ENCODE measurements around the gene PARD3. TPM values are rescaled to one million over a fixed set of nuclear protein-coding genes. Genes with fewer than 3 reads are reported as not detected.

The PARD3 gene
- total RNA-seq, 2 donors from 2014 or later: 32.0 to 61.9 TPM

DNA sequence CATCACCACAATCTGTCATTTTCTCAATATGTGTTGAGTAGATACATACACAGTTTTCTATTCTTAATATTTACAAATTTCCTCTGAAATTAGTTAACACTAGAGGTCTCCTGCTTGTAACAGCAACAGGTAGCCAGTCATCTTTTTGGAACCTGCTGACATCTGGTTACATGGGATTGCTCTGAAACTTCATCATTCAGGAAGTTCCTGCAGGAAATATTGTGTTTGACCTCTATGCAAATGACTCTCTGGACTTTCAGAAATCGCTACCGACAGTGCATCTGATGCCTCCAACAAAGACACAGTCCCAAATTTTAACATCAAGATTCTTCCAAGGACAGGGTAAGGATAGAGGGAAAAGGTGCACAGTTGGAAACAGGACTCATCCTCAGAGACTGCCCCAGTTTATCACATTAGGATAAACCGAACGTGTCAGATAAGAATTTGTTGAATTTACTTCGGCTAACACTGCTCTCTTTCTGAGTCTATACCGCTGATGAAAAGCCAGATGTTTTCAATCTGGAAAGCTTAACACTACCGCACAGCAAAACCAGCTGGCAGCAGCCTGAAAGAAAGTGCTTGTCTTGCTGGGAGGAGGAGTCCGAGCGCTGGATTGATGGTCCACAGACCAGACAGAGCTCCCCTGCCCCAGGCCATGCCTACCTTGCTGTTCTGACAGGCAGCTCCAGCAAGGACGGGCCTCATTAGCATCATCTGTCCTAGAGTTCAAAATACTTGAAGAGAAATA, 633.4 kb downstream of the PARD3 start:
- Histone ChIP-seq H3K9me3 (no peaks in the 10 kb centered on the region), H3K4me3 (no peak overlapping the region), H3K36me3 (no peaks in the 10 kb centered on the region), H3K27me3 (replicated peaks; ENCODE audit: insufficient read depth) (no peaks in the 10 kb centered on the region), H3K27ac (no peak overlapping the region), H3K4me1 (replicated peaks) (peaks cover 3% of the 10 kb centered on the region)
- intact Hi-C loops (cut with DNase I): no loop called here
- TF ChIP-seq CTCF (IDR thresholded peaks at IDR 0.05): no peak
- TF ChIP-seq POLR2AphosphoS5 (IDR thresholded peaks at IDR 0.05): no peak
- no peak for TF ChIP-seq POLR2A (IDR thresholded peaks at IDR 0.05)
- 73% methylated on average over 10 of the region's 10 CpGs for WGBS
- no peak for DNase-seq (ENCODE audit: low spot score)

DNA sequence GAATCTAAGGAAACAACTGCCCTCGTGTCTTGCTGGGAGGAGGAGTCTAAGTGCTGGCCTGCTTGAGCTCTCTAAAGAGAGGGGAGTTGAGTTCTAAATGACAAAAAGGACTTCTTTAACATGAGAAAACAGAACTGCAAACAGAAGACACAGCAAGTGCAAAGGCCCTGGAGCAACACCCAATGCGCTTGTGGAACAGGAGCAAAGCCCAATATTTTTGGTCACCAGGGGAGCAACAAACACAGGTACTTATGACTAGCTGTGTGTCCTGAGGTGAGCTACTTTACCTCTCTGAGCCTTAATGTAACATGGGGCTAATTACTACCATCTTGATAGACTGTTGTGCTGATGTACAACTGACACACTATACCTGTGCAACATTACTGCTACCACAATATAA, 634.3 kb downstream of the PARD3 start:
- Histone ChIP-seq H3K36me3 (no peaks in the 10 kb centered on the region), H3K4me3 (no peak overlapping the region), H3K27me3 (replicated peaks; ENCODE audit: insufficient read depth) (no peaks in the 10 kb centered on the region), H3K4me1 (replicated peaks) (peaks cover 3% of the 10 kb centered on the region), H3K27ac (no peak overlapping the region), H3K9me3 (no peaks in the 10 kb centered on the region)
- DNase-seq (ENCODE audit: low spot score): no peak
- intact Hi-C loops (cut with DNase I): no loop called here
- no peak for TF ChIP-seq POLR2AphosphoS5 (IDR thresholded peaks at IDR 0.05)
- TF ChIP-seq POLR2A (IDR thresholded peaks at IDR 0.05): no peak
- TF ChIP-seq CTCF (IDR thresholded peaks at IDR 0.05): no peak
- WGBS: 93% methylated on average over 2 of the region's 2 CpGs

DNA sequence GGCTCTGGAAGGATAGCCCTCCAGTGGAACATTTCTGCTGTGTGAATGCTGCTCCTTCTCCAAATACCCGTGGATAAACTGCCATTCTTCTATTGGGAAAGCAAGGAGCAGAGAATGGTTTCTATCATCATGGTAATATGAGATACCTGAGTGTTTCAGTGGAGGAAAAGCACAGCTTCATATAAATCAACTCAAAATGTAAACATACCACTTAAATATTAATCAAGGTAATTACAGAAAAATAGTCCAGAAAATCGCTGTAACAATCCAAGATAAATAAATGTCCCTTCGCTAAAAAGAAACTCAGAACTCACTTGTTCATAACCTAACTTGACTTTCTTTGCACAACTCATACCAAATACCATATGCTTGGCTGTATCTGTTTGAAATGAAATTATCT, 635.8 kb downstream of the PARD3 start:
- DNase-seq (ENCODE audit: low spot score): no peak
- WGBS: 47% methylated on average over 3 of the region's 3 CpGs
- Histone ChIP-seq H3K27me3 (replicated peaks; ENCODE audit: insufficient read depth) (no peaks in the 10 kb centered on the region), H3K4me1 (replicated peaks) (peaks cover 3% of the 10 kb centered on the region), H3K27ac (no peak overlapping the region), H3K4me3 (no peak overlapping the region), H3K36me3 (no peaks in the 10 kb centered on the region), H3K9me3 (no peaks in the 10 kb centered on the region)
- intact Hi-C loops (cut with DNase I): no loop called here
- TF ChIP-seq CTCF (IDR thresholded peaks at IDR 0.05) (no peak), POLR2A (IDR thresholded peaks at IDR 0.05) (no peak), POLR2AphosphoS5 (IDR thresholded peaks at IDR 0.05) (no peak)

DNA sequence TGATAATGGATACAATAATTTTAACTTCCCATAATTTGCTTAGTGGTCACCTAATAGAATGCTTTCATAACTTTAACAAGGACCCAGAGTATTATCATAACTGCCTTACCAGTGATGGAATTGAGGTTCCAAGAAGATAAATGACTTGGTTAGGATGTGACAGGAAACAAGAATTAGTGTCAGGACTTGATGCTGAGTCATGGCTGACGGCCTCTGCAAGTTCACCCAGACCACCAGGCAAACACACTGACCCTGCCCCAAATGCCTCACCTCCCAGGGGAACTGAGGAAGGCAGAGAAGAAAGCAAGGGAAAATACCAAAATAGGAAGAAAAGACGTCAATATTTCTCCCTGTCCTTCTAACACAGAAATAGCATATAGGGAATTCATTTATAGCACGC, 636.3 kb downstream of the PARD3 start:
- Histone ChIP-seq H3K36me3 (no peaks in the 10 kb centered on the region), H3K27me3 (replicated peaks; ENCODE audit: insufficient read depth) (no peaks in the 10 kb centered on the region), H3K4me1 (replicated peaks) (no peaks in the 10 kb centered on the region), H3K9me3 (no peaks in the 10 kb centered on the region), H3K4me3 (no peak overlapping the region), H3K27ac (no peak overlapping the region)
- intact Hi-C loops (cut with DNase I): no loop called here
- no peak for TF ChIP-seq POLR2A (IDR thresholded peaks at IDR 0.05)
- TF ChIP-seq CTCF (IDR thresholded peaks at IDR 0.05): no peak
- TF ChIP-seq POLR2AphosphoS5 (IDR thresholded peaks at IDR 0.05): no peak
- 89% methylated on average over 3 of the region's 3 CpGs for WGBS
- DNase-seq (ENCODE audit: low spot score): no peak

- Histone ChIP-seq H3K9me3 (no peaks in the 10 kb centered on the region), H3K27me3 (replicated peaks; ENCODE audit: insufficient read depth) (no peaks in the 10 kb centered on the region), H3K4me3 (no peak overlapping the region), H3K36me3 (no peaks in the 10 kb centered on the region), H3K27ac (no peak overlapping the region), H3K4me1 (replicated peaks) (no peaks in the 10 kb centered on the region)
- no peak for TF ChIP-seq CTCF (IDR thresholded peaks at IDR 0.05)
- DNase-seq (ENCODE audit: low spot score): no peak
- WGBS: 54% methylated on average over 4 of the region's 4 CpGs
- intact Hi-C loops (cut with DNase I): no loop called here
Measured at GRCh38 chr10:34178196-34178595, 636.9 kb downstream of the PARD3 start.
